GM12878 (cell line): ENCODE results near the gene VASH1. TPM values are rescaled to one million over a fixed set of nuclear protein-coding genes. Genes with fewer than 3 reads are reported as not detected.

Source experiments
- ATAC-seq: fragments of 200-7000 bp; cut with Tn5 transposase; 3 replicates; pipeline ENCODE4 v1.9.1; 2020; ENCODE audit warnings: mild to moderate bottlenecking, moderate library complexity
- BruUV-seq: library from RNA; stranded (reverse); fragments of 400-500 nt; replicated peaks from 2 replicates; lab custom pipeline; 2021; lab: Mats Ljungman, UMichigan
- CTCF ChIA-PET: fragments of 300-600 bp; sonication (Branson Sonifier 250); formaldehyde crosslinking; extraction: SDS; loops from one replicate; lab custom pipeline; 2021; ENCODE audit warnings: inconsistent platforms; lab: Yijun Ruan, JAX
- POLR2A ChIA-PET: fragments of 350-600 bp; formaldehyde crosslinking; extraction: SDS; loops from one replicate; lab custom pipeline; 2021; ENCODE audit warnings: inconsistent platforms; lab: Charles Lee
- RAD21 ChIA-PET: fragments of 300-600 bp; sonication (Branson Sonifier 250); formaldehyde crosslinking; loops from one replicate; lab custom pipeline; 2023; ENCODE audit warnings: antibody characterized with exemption; ENCODE audit not compliant: unreplicated experiment; lab: Charles Lee
- SMC1A ChIA-PET: fragments of 300-600 bp; sonication (Branson Sonifier 250); formaldehyde crosslinking; loops from one replicate; lab custom pipeline; 2023; ENCODE audit not compliant: unreplicated experiment, uncharacterized antibody; lab: Charles Lee
- DNase-seq: peaks from one replicate; pipeline ENCODE4 v3.0.0-alpha.2; 2011; ENCODE audit warnings: low read depth, low spot score
- FAIRE-seq: peaks from 3 replicates; lab custom pipeline; 2011; peaks lifted over from hg19 to GRCh38; lab: Jason Lieb, UNC
- H2AFZ ChIP-seq: 2 replicates; pipeline ENCODE4 v1.6.0; 2011; ENCODE audit warnings: low read depth, low read length, control low read depth; ENCODE audit not compliant: control insufficient read depth
- H3K27ac ChIP-seq: 2 replicates; pipeline ENCODE4 v1.5.1; 2011; ENCODE audit warnings: control low read depth; ENCODE audit not compliant: control insufficient read depth, insufficient read depth
- H3K27me3 ChIP-seq, 2 experiments: replicated peaks in 1 of 2; 2 replicates each; pipeline versions ENCODE4 v1.6.0 to v1.6.1; 2011; ENCODE audit warnings: low read length in 1 of 2; ENCODE audit not compliant: control insufficient read depth in 2 of 2, insufficient read depth in 2 of 2
- H3K36me3 ChIP-seq, 2 experiments: 2 replicates each; pipeline ENCODE4 v1.5.1; 2011; ENCODE audit warnings: low read length in 1 of 2; ENCODE audit not compliant: control insufficient read depth in 2 of 2, insufficient read depth in 2 of 2
- H3K4me1 ChIP-seq: 2 replicates; pipeline ENCODE4 v1.6.1; 2011; ENCODE audit warnings: mild to moderate bottlenecking, low read length, moderate library complexity, mixed read lengths; ENCODE audit not compliant: control insufficient read depth, insufficient read depth
- H3K4me2 ChIP-seq: 2 replicates; pipeline ENCODE4 v1.6.0; 2011; ENCODE audit warnings: control low read depth; ENCODE audit not compliant: control insufficient read depth, insufficient read depth
- H3K4me3 ChIP-seq: fragments of 200-600 bp; sonication (generic); 2 replicates; pipeline ENCODE4 v1.5.1; 2016
- H3K79me2 ChIP-seq: 2 replicates; pipeline ENCODE4 v1.6.0; 2011; ENCODE audit warnings: low read length; ENCODE audit not compliant: control insufficient read depth, insufficient read depth
- H3K9ac ChIP-seq: 2 replicates; pipeline ENCODE4 v1.8.0; 2011; ENCODE audit warnings: low read length, control low read depth, mixed read lengths; ENCODE audit not compliant: control insufficient read depth, insufficient read depth
- H3K9me3 ChIP-seq: replicated peaks from 3 replicates; pipeline ENCODE4 v1.5.1; 2011; ENCODE audit warnings: mild to moderate bottlenecking, low read length; ENCODE audit not compliant: control insufficient read depth, insufficient read depth
- H4K20me1 ChIP-seq: 2 replicates; pipeline ENCODE4 v1.6.0; 2011; ENCODE audit not compliant: control insufficient read depth, insufficient read depth
- ASH2L ChIP-seq: fragments of 300-600, 200-600 bp; sonication (generic); IDR thresholded peaks from 2 replicates; pipeline ENCODE4 v1.6.1; 2017; ENCODE audit warnings: low read depth, mild to moderate bottlenecking, borderline replicate concordance
- CHD1 ChIP-seq: IDR thresholded peaks from 2 replicates; pipeline ENCODE4 v1.6.1; 2012; ENCODE audit warnings: low read depth, low read length, improper control_type of control experiment
- CHD2 ChIP-seq: IDR thresholded peaks from 2 replicates; pipeline ENCODE4 v1.6.1; 2011; ENCODE audit warnings: low read depth, low read length, improper control_type of control experiment, borderline replicate concordance
- FOXM1 ChIP-seq: IDR thresholded peaks from 2 replicates; pipeline ENCODE4 v1.6.1; 2012; ENCODE audit warnings: low read depth, mild to moderate bottlenecking, inconsistent platforms, low read length, moderate library complexity
- MEF2B ChIP-seq: fragments of 450-650 bp; IDR thresholded peaks from 2 replicates; pipeline ENCODE4 v1.6.1; 2018; ENCODE audit warnings: mild to moderate bottlenecking, moderate library complexity; ENCODE audit not compliant: partially characterized antibody, poor library complexity, severe bottlenecking
- MYC ChIP-seq: IDR thresholded peaks from 2 replicates; pipeline ENCODE4 v1.6.1; 2011; ENCODE audit warnings: mild to moderate bottlenecking, low read length, moderate library complexity, inconsistent platforms; ENCODE audit not compliant: insufficient read depth, insufficient replicate concordance, insufficient read length, severe bottlenecking
- NR2F1 ChIP-seq: fragments of 450-650 bp; conservative IDR thresholded peaks from 2 replicates; pipeline ENCODE4 v1.6.1; 2017; ENCODE audit warnings: mild to moderate bottlenecking
- PAX5 ChIP-seq: IDR thresholded peaks from 2 replicates; pipeline ENCODE4 v1.6.1; 2011; ENCODE audit warnings: low read depth, low read length, borderline replicate concordance
- POLR2A ChIP-seq: IDR thresholded peaks from 2 replicates; pipeline ENCODE4 v1.6.1; 2011; ENCODE audit warnings: low read depth, mild to moderate bottlenecking, low read length
- RELA ChIP-seq: fragments of 450-650 bp; IDR thresholded peaks from 2 replicates; pipeline ENCODE4 v1.8.0; 2014; ENCODE audit warnings: borderline replicate concordance; ENCODE audit not compliant: partially characterized antibody
- SMC3 ChIP-seq: IDR thresholded peaks from 2 replicates; pipeline ENCODE4 v1.6.1; 2011; ENCODE audit warnings: low read length, improper control_type of control experiment, borderline replicate concordance
- SP1 ChIP-seq: IDR thresholded peaks from one replicate; pipeline ENCODE4 v1.6.1; 2011; ENCODE audit warnings: low read depth, low read length
- WGBS: methylation state at CpG from one replicate; pipeline ENCODE4 v1.1.6; 2016; ENCODE audit warnings: low lambda C conversion rate; ENCODE audit not compliant: insufficient replicate concordance, insufficient coverage; ENCODE audit errors: missing lambda C conversion rate; 5-methylcytosine and 5-hydroxymethylcytosine counted together
- in situ Hi-C: fragments of 300-500 bp; cut with MboI; formaldehyde crosslinking; loops from 9 replicates; pipeline ENCODE4 v1.14.3; 2018; ENCODE audit warnings: mixed read lengths
- intact Hi-C: fragments of 100-400 bp; cut with micrococcal nuclease; formaldehyde crosslinking; loops from one replicate; pipeline ENCODE4 v1.14.2; 2022; ENCODE audit not compliant: unreplicated experiment
- polyA plus RNA-seq, 11 experiments: library from polyadenylated mRNA; depleted of rRNA in 4 of 11; unstranded in 6 of 11; stranded (reverse) in 5 of 11; fragments of >200 nt; fragmentation: Nextera tagmentation in 4 of 11; fragmentation: Illumina TruSeq in 1 of 11; extraction: Ambion mirVana in 4 of 11; extraction: Trizol in 1 of 11; gene quantifications; 1 replicate in 1 of 11; 2 replicates in 10 of 11; pipeline versions ENCODE4 v1.2.1 to v1.2.3, GENCODE V29; 2011 to 2016; ENCODE audit warnings: inconsistent platforms in 2 of 11, missing spikeins in 2 of 11, low read depth in 1 of 11
- total RNA-seq, 4 experiments: library from RNA; depleted of rRNA in 3 of 4; stranded (reverse); fragments of >200 nt in 3 of 4; fragmentation: Illumina TruSeq in 1 of 4; extraction: Trizol in 1 of 4; gene quantifications; 2 replicates each; pipeline versions ENCODE4 v1.2.1 to v1.2.3, GENCODE V29; 2013 to 2021
- TF ChIP-seq, protein P1 (sequence below): fragments of 150-350 bp; IDR thresholded peaks from 2 replicates; pipeline ENCODE4 v1.6.1; 2016; ENCODE audit warnings: low read depth, low read length
- TF ChIP-seq, protein P2 (sequence below): IDR thresholded peaks from 2 replicates; pipeline ENCODE4 v1.6.1; 2011; ENCODE audit warnings: low read depth, mild to moderate bottlenecking, low read length, moderate library complexity, borderline replicate concordance; ENCODE audit errors: extremely low read depth

The VASH1 gene
- total and polyA plus RNA-seq, 10 of the 15 experiments (the other 5 are each of a cell fraction or from before 2014, with no cell fraction given): 0.06 to 2.3 (median 0.53) TPM

DNA sequence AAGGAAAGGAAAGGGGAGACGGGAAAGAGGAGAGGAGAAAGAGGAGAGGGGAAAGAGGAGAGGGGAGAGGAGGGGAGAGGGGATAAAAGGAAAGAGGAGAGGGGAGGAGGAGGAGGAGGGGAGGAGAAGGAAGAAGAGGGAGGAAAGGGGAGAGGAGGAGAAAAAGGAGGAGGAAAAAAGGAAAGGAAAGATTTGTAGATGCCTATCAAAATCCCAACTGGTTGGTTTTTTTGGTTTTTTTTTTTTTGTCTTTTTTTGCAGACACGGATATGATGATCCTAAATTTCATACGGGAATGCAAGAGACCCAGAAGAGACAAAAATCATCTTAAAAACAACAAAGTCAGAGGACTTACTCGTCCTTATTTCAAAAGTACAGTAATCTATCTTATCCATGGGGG, 32.1 kb downstream of the VASH1 start:
- no TSS peak for BruUV-seq
- WGBS: 76% methylated on average over 3 of the region's 4 CpGs
- intact Hi-C loops: no loop called here
- DNase-seq (no peak), FAIRE-seq (no peak), ATAC-seq (no peak)
- no peak for TF ChIP-seq MEF2B
- TF ChIP-seq SMC3: no peak
- TF ChIP-seq RELA: no peak
- TF ChIP-seq MYC: no peak
- TF ChIP-seq NR2F1: no peak
- TF ChIP-seq ASH2L: no peak
- TF ChIP-seq PAX5: no peak
- TF ChIP-seq POLR2A: no peak
- no peak for TF ChIP-seq SP1
- no peak for TF ChIP-seq CHD2
- TF ChIP-seq, protein P1, sequence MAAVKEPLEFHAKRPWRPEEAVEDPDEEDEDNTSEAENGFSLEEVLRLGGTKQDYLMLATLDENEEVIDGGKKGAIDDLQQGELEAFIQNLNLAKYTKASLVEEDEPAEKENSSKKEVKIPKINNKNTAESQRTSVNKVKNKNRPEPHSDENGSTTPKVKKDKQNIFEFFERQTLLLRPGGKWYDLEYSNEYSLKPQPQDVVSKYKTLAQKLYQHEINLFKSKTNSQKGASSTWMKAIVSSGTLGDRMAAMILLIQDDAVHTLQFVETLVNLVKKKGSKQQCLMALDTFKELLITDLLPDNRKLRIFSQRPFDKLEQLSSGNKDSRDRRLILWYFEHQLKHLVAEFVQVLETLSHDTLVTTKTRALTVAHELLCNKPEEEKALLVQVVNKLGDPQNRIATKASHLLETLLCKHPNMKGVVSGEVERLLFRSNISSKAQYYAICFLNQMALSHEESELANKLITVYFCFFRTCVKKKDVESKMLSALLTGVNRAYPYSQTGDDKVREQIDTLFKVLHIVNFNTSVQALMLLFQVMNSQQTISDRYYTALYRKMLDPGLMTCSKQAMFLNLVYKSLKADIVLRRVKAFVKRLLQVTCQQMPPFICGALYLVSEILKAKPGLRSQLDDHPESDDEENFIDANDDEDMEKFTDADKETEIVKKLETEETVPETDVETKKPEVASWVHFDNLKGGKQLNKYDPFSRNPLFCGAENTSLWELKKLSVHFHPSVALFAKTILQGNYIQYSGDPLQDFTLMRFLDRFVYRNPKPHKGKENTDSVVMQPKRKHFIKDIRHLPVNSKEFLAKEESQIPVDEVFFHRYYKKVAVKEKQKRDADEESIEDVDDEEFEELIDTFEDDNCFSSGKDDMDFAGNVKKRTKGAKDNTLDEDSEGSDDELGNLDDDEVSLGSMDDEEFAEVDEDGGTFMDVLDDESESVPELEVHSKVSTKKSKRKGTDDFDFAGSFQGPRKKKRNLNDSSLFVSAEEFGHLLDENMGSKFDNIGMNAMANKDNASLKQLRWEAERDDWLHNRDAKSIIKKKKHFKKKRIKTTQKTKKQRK: no peak
- TF ChIP-seq CHD1: no peak
- TF ChIP-seq, protein P2, sequence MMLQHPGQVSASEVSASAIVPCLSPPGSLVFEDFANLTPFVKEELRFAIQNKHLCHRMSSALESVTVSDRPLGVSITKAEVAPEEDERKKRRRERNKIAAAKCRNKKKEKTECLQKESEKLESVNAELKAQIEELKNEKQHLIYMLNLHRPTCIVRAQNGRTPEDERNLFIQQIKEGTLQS: no peak
- TF ChIP-seq FOXM1: no peak
- Histone ChIP-seq H3K79me2 (no peaks in the 10 kb centered on the region), H3K27ac (no peak overlapping the region), H3K4me1 (no peaks in the 10 kb centered on the region), H3K36me3 (peaks cover 4 to 6% of the 10 kb centered on the region in 2 experiments; a peak in 3 of 4 replicates), H3K4me2 (no peak overlapping the region), H4K20me1 (no peaks in the 10 kb centered on the region), H3K27me3 (no peaks in the 10 kb centered on the region), H3K9ac (no peak overlapping the region), H3K4me3 (no peak overlapping the region), H3K9me3 (no peaks in the 10 kb centered on the region), H2AFZ (no peak overlapping the region)
- RAD21 ChIA-PET: no interaction called here
- in situ Hi-C loops: no loop called here
- POLR2A ChIA-PET: no interaction called here
- CTCF ChIA-PET: no interaction called here
- SMC1A ChIA-PET: no interaction called here
